Measurements from ENCODE around the gene KCNMA1. TPM values are rescaled to one million over a fixed set of nuclear protein-coding genes. Genes with fewer than 3 reads are reported as not detected.

Gene KCNMA1
- total and polyA plus RNA-seq, 10 of the 15 experiments (the other 5 are each of a cell fraction or from before 2014, with no cell fraction given): 8.5 to 77.0 (median 21.3) TPM

DNA sequence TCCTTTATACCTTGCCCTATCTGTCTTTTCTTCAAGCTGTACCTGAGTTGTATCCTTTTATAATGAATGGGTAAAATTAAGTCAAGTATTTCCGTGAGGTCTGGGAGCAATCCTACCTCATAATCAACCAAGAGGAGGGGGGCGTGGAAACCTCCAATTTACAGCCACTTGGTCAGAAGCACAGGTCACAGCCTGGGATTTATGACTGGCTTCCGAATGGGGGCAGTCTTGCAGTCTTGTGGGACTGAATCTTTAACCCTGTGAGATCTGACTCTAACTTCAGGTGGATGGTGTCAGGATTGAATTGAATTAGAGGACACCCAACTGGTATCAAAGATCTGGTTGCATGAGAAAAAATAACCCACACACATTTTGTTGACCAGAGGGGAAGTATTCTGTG lies 23.5 kb upstream of the KCNMA1 start:
- H3K4me1 ChIP-seq (ENCODE audit: control insufficient read depth, insufficient read depth, low read length): no peaks in the 10 kb centered on the region
- ChIA-PET CTCF (interaction anchor here (1.1 to 6.5 kb wide), 3 partner anchors 20 to 56 kb away, joined by 3 to 56 read pairs (median 3); no protein-coding TSS in a partner anchor), SMC1A (ENCODE audit: uncharacterized antibody, unreplicated experiment) (interaction anchor here (0.9 to 2.6 kb wide), 2 partner anchors 10 to 14 kb away, joined by 4 to 10 read pairs; no protein-coding TSS in a partner anchor), POLR2A (no interaction called here), RAD21 (ENCODE audit: unreplicated experiment) (interaction anchor here (0.9 to 2.1 kb wide), 2 partner anchors 50 kb away, joined by 4 to 11 read pairs; no protein-coding TSS in a partner anchor)
- no peaks in the 10 kb centered on the region for H3K79me2 ChIP-seq (ENCODE audit: control insufficient read depth, insufficient read depth, low read length)
- no peaks in the 10 kb centered on the region for H3K27me3 ChIP-seq (replicated peaks in 1 of 2; ENCODE audit: control insufficient read depth in 2 of 2, insufficient read depth in 2 of 2, low read length in 1 of 2)
- 40% methylated on average over 3 of the region's 3 CpGs for WGBS (ENCODE audit: insufficient coverage, insufficient replicate concordance, low lambda C conversion rate, missing lambda C conversion rate)
- peak; percentile 30; the same call in 1 of the 3 replicates for ATAC-seq
- no peak for DNase-seq (ENCODE audit: low read depth, low spot score)
- H3K9ac ChIP-seq (ENCODE audit: control insufficient read depth, insufficient read depth, low read length): no peak overlapping the region
- H3K36me3 ChIP-seq (ENCODE audit: control insufficient read depth in 2 of 2, insufficient read depth in 2 of 2, low read length in 1 of 2): no peaks in the 10 kb centered on the region; a peak in 1 of 4 replicates
- TF ChIP-seq ASH2L (IDR thresholded peaks at IDR 0.05; ENCODE audit: borderline replicate concordance, low read depth): no peak
- TF ChIP-seq, protein P1, sequence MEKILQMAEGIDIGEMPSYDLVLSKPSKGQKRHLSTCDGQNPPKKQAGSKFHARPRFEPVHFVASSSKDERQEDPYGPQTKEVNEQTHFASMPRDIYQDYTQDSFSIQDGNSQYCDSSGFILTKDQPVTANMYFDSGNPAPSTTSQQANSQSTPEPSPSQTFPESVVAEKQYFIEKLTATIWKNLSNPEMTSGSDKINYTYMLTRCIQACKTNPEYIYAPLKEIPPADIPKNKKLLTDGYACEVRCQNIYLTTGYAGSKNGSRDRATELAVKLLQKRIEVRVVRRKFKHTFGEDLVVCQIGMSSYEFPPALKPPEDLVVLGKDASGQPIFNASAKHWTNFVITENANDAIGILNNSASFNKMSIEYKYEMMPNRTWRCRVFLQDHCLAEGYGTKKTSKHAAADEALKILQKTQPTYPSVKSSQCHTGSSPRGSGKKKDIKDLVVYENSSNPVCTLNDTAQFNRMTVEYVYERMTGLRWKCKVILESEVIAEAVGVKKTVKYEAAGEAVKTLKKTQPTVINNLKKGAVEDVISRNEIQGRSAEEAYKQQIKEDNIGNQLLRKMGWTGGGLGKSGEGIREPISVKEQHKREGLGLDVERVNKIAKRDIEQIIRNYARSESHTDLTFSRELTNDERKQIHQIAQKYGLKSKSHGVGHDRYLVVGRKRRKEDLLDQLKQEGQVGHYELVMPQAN (conservative IDR thresholded peaks at IDR 0.05): no peak
- no peak for TF ChIP-seq BCL11A (IDR thresholded peaks at IDR 0.05; ENCODE audit: low read depth, low read length)
- TF ChIP-seq MEF2A (IDR thresholded peaks at IDR 0.05; ENCODE audit: insufficient read depth, low read depth, low read length): no peak
- no peak for TF ChIP-seq NFXL1 (IDR thresholded peaks at IDR 0.05; ENCODE audit: borderline replicate concordance)
- 0 out of 2 replicates have a peak, but pooled peaks have one; percentile 27 for TF ChIP-seq RAD21 (IDR thresholded peaks at IDR 0.05; ENCODE audit: insufficient read depth, low read depth, low read length)
- FAIRE-seq: no peak
- H2AFZ ChIP-seq (ENCODE audit: control insufficient read depth, low read depth, low read length): no peak overlapping the region
- H4K20me1 ChIP-seq (ENCODE audit: control insufficient read depth, insufficient read depth): no peaks in the 10 kb centered on the region
- in situ Hi-C loops (cut with MboI): no loop called here
- H3K4me2 ChIP-seq (ENCODE audit: control insufficient read depth, insufficient read depth): no peak overlapping the region
- H3K4me3 ChIP-seq: no peak overlapping the region
- H3K27ac ChIP-seq (ENCODE audit: control insufficient read depth, insufficient read depth): no peak overlapping the region
- H3K9me3 ChIP-seq (replicated peaks; ENCODE audit: control insufficient read depth, insufficient read depth, low read length): peaks cover 16% of the 10 kb centered on the region; the same call in 2 of the 3 replicates
- no TSS peak for BruUV-seq (replicated peaks)
- intact Hi-C loops (cut with micrococcal nuclease; ENCODE audit: unreplicated experiment): no loop called here
